Osteoblast (primary cell): ENCODE measurements around the gene FANCB. TPM values are rescaled to one million over a fixed set of nuclear protein-coding genes. Genes with fewer than 3 reads are reported as not detected.
A peak's percentile ranks its signal among the peaks of the same experiment; 100 is the strongest.

Experiments used
- DNase-seq: peaks from one replicate; pipeline ENCODE4 v3.0.0; 2011; ENCODE audit warnings: low spot score, mixed read lengths; ENCODE audit not compliant: insufficient read length; ENCODE audit errors: missing footprints
- H2AFZ ChIP-seq: 2 replicates; pipeline ENCODE4 v1.6.0; 2011; ENCODE audit warnings: mild to moderate bottlenecking, low read length
- H3K27ac ChIP-seq: 2 replicates; pipeline ENCODE4 v1.5.1; 2011; ENCODE audit warnings: mild to moderate bottlenecking, low read depth, low read length, moderate library complexity
- H3K27me3 ChIP-seq: 2 replicates; pipeline ENCODE4 v1.6.0; 2012; ENCODE audit warnings: mild to moderate bottlenecking, control low read depth, inconsistent platforms, low read length, moderate library complexity; ENCODE audit not compliant: insufficient read depth
- H3K36me3 ChIP-seq: 2 replicates; pipeline ENCODE4 v1.5.1; 2011; ENCODE audit warnings: mild to moderate bottlenecking, low read length, control low read depth, moderate library complexity; ENCODE audit not compliant: insufficient read depth
- H3K4me1 ChIP-seq: 2 replicates; pipeline ENCODE4 v1.5.1; 2011; ENCODE audit warnings: mild to moderate bottlenecking, low read length, control low read depth, moderate library complexity; ENCODE audit not compliant: insufficient read depth
- H3K4me2 ChIP-seq: 2 replicates; pipeline ENCODE4 v1.6.0; 2011; ENCODE audit warnings: mild to moderate bottlenecking, low read length; ENCODE audit not compliant: insufficient read depth
- H3K4me3 ChIP-seq: fragments of 200-600 bp; sonication (generic); 3 replicates; pipeline ENCODE4 v1.5.1; 2012; ENCODE audit warnings: mild to moderate bottlenecking, low read length, inconsistent platforms; ENCODE audit not compliant: insufficient read depth
- H3K79me2 ChIP-seq: 2 replicates; pipeline ENCODE4 v1.6.0; 2012; ENCODE audit warnings: mild to moderate bottlenecking, low read length, control low read depth, inconsistent platforms; ENCODE audit not compliant: insufficient read depth
- H3K9me3 ChIP-seq: 2 replicates; pipeline ENCODE4 v1.5.1; 2011; ENCODE audit warnings: low read depth, low read length, control low read depth
- H4K20me1 ChIP-seq: 2 replicates; pipeline ENCODE4 v1.6.0; 2012; ENCODE audit warnings: mild to moderate bottlenecking, low read length, control low read depth; ENCODE audit not compliant: insufficient read depth
- total RNA-seq: library from RNA; depleted of rRNA; stranded (reverse); fragments of >200 nt; gene quantifications from 2 replicates; pipeline ENCODE4 v1.2.3, GENCODE V29; 2012
- TF ChIP-seq, protein P1 (sequence below): IDR thresholded peaks from 2 replicates; pipeline ENCODE4 v1.5.1; 2011; ENCODE audit warnings: mild to moderate bottlenecking, low read depth, low read length, moderate library complexity; ENCODE audit errors: extremely low read depth

FANCB gene
- total RNA-seq, 1 donor, result 3.6 TPM

DNA sequence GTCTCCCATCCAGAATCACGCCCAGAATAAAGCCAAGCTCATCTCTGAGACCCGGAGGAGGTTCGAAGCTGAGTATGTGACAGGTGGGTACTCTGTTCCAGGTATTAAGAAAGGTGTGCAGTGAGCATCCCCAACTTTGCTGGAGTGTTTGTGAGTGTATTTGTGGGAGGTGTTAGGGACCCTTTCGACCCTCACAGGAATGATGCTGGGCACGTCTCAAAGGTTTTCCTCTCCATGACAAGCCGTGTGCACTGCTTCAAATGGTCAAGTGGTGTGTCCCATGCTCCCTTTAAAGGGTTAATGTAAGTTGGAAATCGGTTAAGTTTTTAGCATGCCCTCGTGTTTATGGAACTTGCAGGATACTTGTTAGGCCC, 794 bp upstream of the FANCB start:
- Histone ChIP-seq H4K20me1 (no peaks in the 10 kb centered on the region), H3K27me3 (no peaks in the 10 kb centered on the region), H3K36me3 (peaks cover 2% of the 10 kb centered on the region), H3K9me3 (no peaks in the 10 kb centered on the region), H3K79me2 (peaks cover 50% of the 10 kb centered on the region), H3K4me3 (peak overlapping the region; percentile 80), H2AFZ (peak overlapping the region; percentile 72), H3K4me2 (peak overlapping the region; percentile 75), H3K27ac (peak overlapping the region; percentile 67), H3K4me1 (peaks cover 6% of the 10 kb centered on the region)
- TF ChIP-seq, protein P1, sequence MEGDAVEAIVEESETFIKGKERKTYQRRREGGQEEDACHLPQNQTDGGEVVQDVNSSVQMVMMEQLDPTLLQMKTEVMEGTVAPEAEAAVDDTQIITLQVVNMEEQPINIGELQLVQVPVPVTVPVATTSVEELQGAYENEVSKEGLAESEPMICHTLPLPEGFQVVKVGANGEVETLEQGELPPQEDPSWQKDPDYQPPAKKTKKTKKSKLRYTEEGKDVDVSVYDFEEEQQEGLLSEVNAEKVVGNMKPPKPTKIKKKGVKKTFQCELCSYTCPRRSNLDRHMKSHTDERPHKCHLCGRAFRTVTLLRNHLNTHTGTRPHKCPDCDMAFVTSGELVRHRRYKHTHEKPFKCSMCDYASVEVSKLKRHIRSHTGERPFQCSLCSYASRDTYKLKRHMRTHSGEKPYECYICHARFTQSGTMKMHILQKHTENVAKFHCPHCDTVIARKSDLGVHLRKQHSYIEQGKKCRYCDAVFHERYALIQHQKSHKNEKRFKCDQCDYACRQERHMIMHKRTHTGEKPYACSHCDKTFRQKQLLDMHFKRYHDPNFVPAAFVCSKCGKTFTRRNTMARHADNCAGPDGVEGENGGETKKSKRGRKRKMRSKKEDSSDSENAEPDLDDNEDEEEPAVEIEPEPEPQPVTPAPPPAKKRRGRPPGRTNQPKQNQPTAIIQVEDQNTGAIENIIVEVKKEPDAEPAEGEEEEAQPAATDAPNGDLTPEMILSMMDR, result no peak
- DNase-seq, result no peak

DNA sequence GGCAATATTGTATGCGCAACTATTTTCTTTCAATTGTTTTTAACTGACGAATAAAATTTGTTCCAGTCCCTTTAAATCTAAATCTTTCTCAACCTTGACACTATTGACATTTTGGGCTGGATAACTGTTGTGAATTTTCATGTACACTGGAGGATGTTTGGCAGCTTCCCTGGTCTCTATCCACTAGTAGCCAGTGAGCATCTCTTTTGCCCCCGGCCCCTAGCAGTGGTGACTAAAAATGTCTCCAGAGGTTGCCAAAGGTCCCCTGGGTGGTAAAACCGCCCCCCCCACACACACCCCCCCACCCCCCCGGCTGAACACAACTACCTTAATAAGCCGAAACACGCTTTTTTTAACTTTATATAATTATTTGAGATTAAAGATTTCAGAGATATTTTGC, 514 bp downstream of the FANCB start:
- no peak overlapping the region for H3K27ac ChIP-seq
- peak; percentile 61 for DNase-seq

DNA sequence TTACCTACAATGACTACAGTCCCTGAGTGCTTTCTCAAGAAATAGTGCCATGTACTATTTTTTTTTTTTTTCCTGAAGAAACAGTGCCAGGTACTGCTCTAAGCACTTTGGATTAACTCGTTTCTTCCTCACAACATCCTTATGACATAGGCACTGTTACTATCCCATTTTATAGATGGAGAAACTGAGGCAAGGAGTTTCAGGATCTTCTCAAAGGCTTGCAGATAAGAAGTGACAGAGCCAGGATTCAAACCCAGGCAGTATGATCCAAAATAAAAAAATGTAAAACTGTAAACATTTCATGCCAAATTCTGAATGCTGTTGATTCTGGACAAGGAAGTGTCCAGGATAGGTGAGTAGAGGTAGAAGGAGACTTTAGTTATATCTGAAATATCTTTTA, 1.1 kb downstream of the FANCB start:
- Histone ChIP-seq H3K79me2 (peaks cover 60% of the 10 kb centered on the region), H2AFZ (no peak overlapping the region), H3K4me1 (peaks cover 6% of the 10 kb centered on the region), H3K36me3 (peaks cover 3% of the 10 kb centered on the region), H3K27ac (no peak overlapping the region), H4K20me1 (no peaks in the 10 kb centered on the region), H3K9me3 (peaks cover 4% of the 10 kb centered on the region), H3K27me3 (no peaks in the 10 kb centered on the region), H3K4me2 (peak overlapping the region; percentile 82), H3K4me3 (no peak overlapping the region)
- DNase-seq, result peak; percentile 13
- TF ChIP-seq, protein P1, result no peak

More for the DNA sequence above, 514 bp downstream of the FANCB start:
- H3K4me3 ChIP-seq, result peak overlapping the region; percentile 80
- H4K20me1 ChIP-seq, result no peaks in the 10 kb centered on the region
- H3K79me2 ChIP-seq, result peaks cover 57% of the 10 kb centered on the region
- H3K27me3 ChIP-seq, result no peaks in the 10 kb centered on the region
- no peak overlapping the region for H2AFZ ChIP-seq
- peak overlapping the region; percentile 82 for H3K4me2 ChIP-seq
- peaks cover 6% of the 10 kb centered on the region for H3K4me1 ChIP-seq
- peaks cover 3% of the 10 kb centered on the region for H3K36me3 ChIP-seq
- H3K9me3 ChIP-seq, result no peaks in the 10 kb centered on the region
- TF ChIP-seq, protein P1, result no peak

DNA sequence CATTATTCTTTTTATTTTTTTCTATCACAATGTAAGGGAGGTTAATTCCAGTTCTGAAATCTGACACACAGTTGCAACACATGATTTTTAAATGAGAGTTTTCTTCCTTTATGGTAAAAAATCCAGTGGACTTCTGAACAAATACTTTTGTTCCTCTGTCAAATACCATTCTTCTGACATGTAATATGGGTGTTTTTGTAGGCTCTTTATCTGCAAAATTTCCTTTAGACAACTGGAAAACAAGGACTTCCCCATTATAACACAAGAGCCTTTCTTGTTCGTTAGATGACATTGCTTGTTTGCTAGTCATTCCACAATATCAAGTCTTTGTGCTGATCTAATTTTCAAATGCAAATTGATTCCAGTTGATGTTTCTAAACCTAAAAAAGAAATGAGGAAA, 7.7 kb downstream of the FANCB start:
- no peaks in the 10 kb centered on the region for H4K20me1 ChIP-seq
- peaks cover 24% of the 10 kb centered on the region for H3K79me2 ChIP-seq
- H3K4me3 ChIP-seq, result no peak overlapping the region
- peaks cover 14% of the 10 kb centered on the region for H3K4me1 ChIP-seq
- H3K27me3 ChIP-seq, result no peaks in the 10 kb centered on the region
- peak overlapping the region; percentile 27 for H2AFZ ChIP-seq
- peaks cover 3% of the 10 kb centered on the region for H3K36me3 ChIP-seq
- peak; percentile 48 for DNase-seq
- TF ChIP-seq, protein P1, result no peak
- peaks cover 4% of the 10 kb centered on the region for H3K9me3 ChIP-seq
- peak overlapping the region; percentile 67 for H3K27ac ChIP-seq
- peak overlapping the region; percentile 55 for H3K4me2 ChIP-seq
